ENCODE data around the gene PLAAT3. TPM values are rescaled to one million over a fixed set of nuclear protein-coding genes. Genes with fewer than 3 reads are reported as not detected.

Gene PLAAT3
- total RNA-seq, 1 donor from 2014 or later, result 15.5 TPM

- H3K9me3 Mint-ChIP-seq (ENCODE audit: unreplicated experiment), result no peaks in the 10 kb centered on the region
- no peaks in the 10 kb centered on the region for H3K4me1 ChIP-seq (ENCODE audit: insufficient read depth, low read length)
- H3K36me3 ChIP-seq (ENCODE audit: insufficient read depth, low read length), result no peaks in the 10 kb centered on the region
- H3K4me3 Mint-ChIP-seq (ENCODE audit: unreplicated experiment), result no peak overlapping the region
- no peak overlapping the region for H3K27ac ChIP-seq (ENCODE audit: low read depth, low read length)
- H3K27me3 ChIP-seq (ENCODE audit: insufficient read depth, low read length), result peaks cover 3% of the 10 kb centered on the region
- FAIRE-seq (no peak), DNase-seq (ENCODE audit: low read depth) (no peak)
- H3K27me3 Mint-ChIP-seq (ENCODE audit: low read depth, unreplicated experiment), result peaks cover 15% of the 10 kb centered on the region
- TF ChIP-seq EZH2 (IDR thresholded peaks at IDR 0.05; ENCODE audit: insufficient read depth, low read length) (no peak), CTCF (IDR thresholded peaks at IDR 0.05; ENCODE audit: insufficient read depth, low read depth, low read length) (no peak)
- no peaks in the 10 kb centered on the region for H3K9me3 ChIP-seq (ENCODE audit: insufficient read depth, low read depth, low read length)
- no peak overlapping the region for H2AFZ ChIP-seq (ENCODE audit: low read depth, low read length)
- no peaks in the 10 kb centered on the region for H3K4me1 Mint-ChIP-seq (ENCODE audit: low read depth, unreplicated experiment)
- peak overlapping the region; percentile 8 for H3K4me2 ChIP-seq (ENCODE audit: low read length)
- H3K9ac ChIP-seq (ENCODE audit: low read length), result no peak overlapping the region
- H3K36me3 Mint-ChIP-seq (ENCODE audit: low read depth, unreplicated experiment), result no peaks in the 10 kb centered on the region
- no peak overlapping the region for H3K4me3 ChIP-seq (ENCODE audit: insufficient read depth, low read depth, low read length)
- H3K27ac Mint-ChIP-seq (ENCODE audit: unreplicated experiment), result no peak overlapping the region
- H4K20me1 ChIP-seq (ENCODE audit: insufficient read depth, low read length), result no peaks in the 10 kb centered on the region
- no peaks in the 10 kb centered on the region for H3K79me2 ChIP-seq (ENCODE audit: insufficient read depth, low read length)
These were observed 53.6 kb downstream of the PLAAT3 start for GRCh38 chr11:63560506-63561180.

- Histone ChIP-seq H2AFZ (ENCODE audit: low read depth, low read length) (no peak overlapping the region), H4K20me1 (ENCODE audit: insufficient read depth, low read length) (no peaks in the 10 kb centered on the region), H3K27ac (ENCODE audit: low read depth, low read length) (no peak overlapping the region), H3K4me2 (ENCODE audit: low read length) (no peak overlapping the region), H3K4me1 (ENCODE audit: insufficient read depth, low read length) (no peaks in the 10 kb centered on the region), H3K9me3 (ENCODE audit: insufficient read depth, low read depth, low read length) (no peaks in the 10 kb centered on the region), H3K27me3 (ENCODE audit: insufficient read depth, low read length) (peaks cover 3% of the 10 kb centered on the region), H3K4me3 (ENCODE audit: insufficient read depth, low read depth, low read length) (no peak overlapping the region), H3K79me2 (ENCODE audit: insufficient read depth, low read length) (no peaks in the 10 kb centered on the region), H3K9ac (ENCODE audit: low read length) (no peak overlapping the region), H3K36me3 (ENCODE audit: insufficient read depth, low read length) (no peaks in the 10 kb centered on the region)
- Mint-ChIP-seq H3K27ac (ENCODE audit: unreplicated experiment) (no peak overlapping the region), H3K4me3 (ENCODE audit: unreplicated experiment) (no peak overlapping the region), H3K4me1 (ENCODE audit: low read depth, unreplicated experiment) (peaks cover 11% of the 10 kb centered on the region), H3K27me3 (ENCODE audit: low read depth, unreplicated experiment) (peaks cover 15% of the 10 kb centered on the region), H3K36me3 (ENCODE audit: low read depth, unreplicated experiment) (no peaks in the 10 kb centered on the region), H3K9me3 (ENCODE audit: unreplicated experiment) (no peaks in the 10 kb centered on the region)
- DNase-seq (ENCODE audit: low read depth), result no peak
- FAIRE-seq, result no peak
- no peak for TF ChIP-seq CTCF (IDR thresholded peaks at IDR 0.05; ENCODE audit: insufficient read depth, low read depth, low read length)
- TF ChIP-seq EZH2 (IDR thresholded peaks at IDR 0.05; ENCODE audit: insufficient read depth, low read length), result no peak
These were observed 55.6 kb downstream of the PLAAT3 start for GRCh38 chr11:63558459-63559157.

- FAIRE-seq (no peak), DNase-seq (ENCODE audit: low read depth) (no peak)
- H2AFZ ChIP-seq (ENCODE audit: low read depth, low read length), result no peak overlapping the region
- peaks cover 15% of the 10 kb centered on the region for H3K27me3 Mint-ChIP-seq (ENCODE audit: low read depth, unreplicated experiment)
- no peak overlapping the region for H3K4me3 ChIP-seq (ENCODE audit: insufficient read depth, low read depth, low read length)
- no peak overlapping the region for H3K27ac Mint-ChIP-seq (ENCODE audit: unreplicated experiment)
- H3K4me3 Mint-ChIP-seq (ENCODE audit: unreplicated experiment), result no peak overlapping the region
- no peaks in the 10 kb centered on the region for H3K36me3 Mint-ChIP-seq (ENCODE audit: low read depth, unreplicated experiment)
- TF ChIP-seq CTCF (IDR thresholded peaks at IDR 0.05; ENCODE audit: insufficient read depth, low read depth, low read length) (no peak), EZH2 (IDR thresholded peaks at IDR 0.05; ENCODE audit: insufficient read depth, low read length) (no peak)
- H3K9ac ChIP-seq (ENCODE audit: low read length), result no peak overlapping the region
- H3K36me3 ChIP-seq (ENCODE audit: insufficient read depth, low read length), result no peaks in the 10 kb centered on the region
- H3K9me3 ChIP-seq (ENCODE audit: insufficient read depth, low read depth, low read length), result no peaks in the 10 kb centered on the region
- no peaks in the 10 kb centered on the region for H4K20me1 ChIP-seq (ENCODE audit: insufficient read depth, low read length)
- H3K9me3 Mint-ChIP-seq (ENCODE audit: unreplicated experiment), result no peaks in the 10 kb centered on the region
- peaks cover 12% of the 10 kb centered on the region for H3K4me1 Mint-ChIP-seq (ENCODE audit: low read depth, unreplicated experiment)
- H3K27me3 ChIP-seq (ENCODE audit: insufficient read depth, low read length), result peaks cover 3% of the 10 kb centered on the region
- no peaks in the 10 kb centered on the region for H3K79me2 ChIP-seq (ENCODE audit: insufficient read depth, low read length)
- no peak overlapping the region for H3K27ac ChIP-seq (ENCODE audit: low read depth, low read length)
- no peaks in the 10 kb centered on the region for H3K4me1 ChIP-seq (ENCODE audit: insufficient read depth, low read length)
- no peak overlapping the region for H3K4me2 ChIP-seq (ENCODE audit: low read length)
These were observed 56.7 kb downstream of the PLAAT3 start for GRCh38 chr11:63557570-63557969.
